ENCODE data around the gene EPB42. TPM values are rescaled to one million over a fixed set of nuclear protein-coding genes. Genes with fewer than 3 reads are reported as not detected.

Gene EPB42
- total and polyA plus RNA-seq, 2 donors (not counting 1 experiment from before 2014, with no cell fraction given) = not detected

Small RNA genes lying within 50 kb of the gene (small RNA-seq; reads per million reads assigned to genes)
- not detected for gene RF00019 (ENCODE audit: insufficient read length, low read depth, low replicate concordance)

Other genes with a start within 250 kb of the EPB42 start
- 60.7 and 66.7 TPM in 2 replicates for gene UBR1, start 115.0 kb downstream of the EPB42 start, total RNA-seq
- 9.7 and 14.5 TPM in 2 replicates for gene UBR1, start 115.0 kb downstream of the EPB42 start, polyA plus RNA-seq
- gene TMEM62, start 87.4 kb downstream of the EPB42 start, total RNA-seq = 65.3 and 74.4 TPM in 2 replicates
- gene TMEM62, start 87.4 kb downstream of the EPB42 start, polyA plus RNA-seq = 18.6 and 24.4 TPM in 2 replicates
- 113 and 116 TPM in 2 replicates for gene CCNDBP1, start 35.6 kb downstream of the EPB42 start, total RNA-seq
- 111 and 127 TPM in 2 replicates for gene CCNDBP1, start 35.6 kb downstream of the EPB42 start, polyA plus RNA-seq
- gene TGM5, start 45.9 kb upstream of the EPB42 start, total RNA-seq = 0.42 TPM in 1 of 2 replicates, not detected in the other
- not detected in 2 replicates for gene TGM5, start 45.9 kb upstream of the EPB42 start, polyA plus RNA-seq
- gene TGM7, start 81.2 kb upstream of the EPB42 start, total RNA-seq = not detected in 2 replicates
- not detected in 2 replicates for gene TGM7, start 81.2 kb upstream of the EPB42 start, polyA plus RNA-seq
- gene LCMT2, start 109.6 kb upstream of the EPB42 start, total RNA-seq = 12.8 and 16.2 TPM in 2 replicates
- gene LCMT2, start 109.6 kb upstream of the EPB42 start, polyA plus RNA-seq = 7.5 and 10.1 TPM in 2 replicates
- 51.5 and 54.4 TPM in 2 replicates for gene ZSCAN29, start 150.0 kb upstream of the EPB42 start, total RNA-seq
- 14.9 and 16.1 TPM in 2 replicates for gene ZSCAN29, start 150.0 kb upstream of the EPB42 start, polyA plus RNA-seq
- gene TUBGCP4, start 150.1 kb upstream of the EPB42 start, total RNA-seq = 24.0 and 31.6 TPM in 2 replicates
- gene TUBGCP4, start 150.1 kb upstream of the EPB42 start, polyA plus RNA-seq = 9.4 and 10.0 TPM in 2 replicates